ENCODE results near the gene ZMYND15. TPM values are rescaled to one million over a fixed set of nuclear protein-coding genes. Genes with fewer than 3 reads are reported as not detected.

Gene ZMYND15
- total and polyA plus RNA-seq, 2 of the 13 experiments (the other 11 are each of a cell fraction or from before 2014, with no cell fraction given), result 0.24 to 2.7 TPM

- no peak for TF ChIP-seq ZNF280B (CRISPR knock-in tag; IDR thresholded peaks at IDR 0.05; ENCODE audit: borderline replicate concordance)
- no peak for TF ChIP-seq IKZF4 (CRISPR knock-in tag; IDR thresholded peaks at IDR 0.05; ENCODE audit: borderline replicate concordance, low read depth, not compliant biosample characterization)
Measured at GRCh38 chr17:4766723-4767122, 27.1 kb downstream of the ZMYND15 start (continued).

GRCh38 chr17:4768298-4768697, 28.7 kb downstream of the ZMYND15 start:
- Histone ChIP-seq H3K27ac (ENCODE audit: extremely low read length, insufficient read depth, low read length) (peak overlapping the region; percentile 20), H3K4me3 (replicated peaks in 1 of 3; ENCODE audit: insufficient read depth in 1 of 3, low read depth in 2 of 3, low read length in 3 of 3) (no peak overlapping the region), H3K4me1 (ENCODE audit: insufficient read depth, low read length) (peaks cover 51% of the 10 kb centered on the region), H3K9ac (ENCODE audit: insufficient read depth, low read depth, low read length) (no peak overlapping the region), H3K4me2 (ENCODE audit: low read depth, low read length) (no peak overlapping the region), H3K36me3 (replicated peaks in 1 of 2; ENCODE audit: control insufficient read depth in 1 of 2, insufficient read depth in 2 of 2, low read length in 2 of 2) (no peaks in the 10 kb centered on the region; a peak in 1 of 5 replicates), H3K27me3 (ENCODE audit: control insufficient read depth in 1 of 2, insufficient read depth in 2 of 2, low read length in 2 of 2) (no peaks in the 10 kb centered on the region; a peak in 1 of 5 replicates), H4K20me1 (ENCODE audit: insufficient read depth, low read length) (no peaks in the 10 kb centered on the region), H2AFZ (ENCODE audit: low read length) (peak overlapping the region; percentile 22), H3K79me2 (ENCODE audit: insufficient read depth, low read length) (peaks cover 20% of the 10 kb centered on the region), H3K9me3 (ENCODE audit: low read length) (no peaks in the 10 kb centered on the region)
- FAIRE-seq (no peak), ATAC-seq (no peak), DNase-seq (ENCODE audit: low spot score) (no peak)
- no TSS peak for BruUV-seq (replicated peaks)
- 82% methylated on average over 6 of the region's 6 CpGs for WGBS (ENCODE audit: low lambda C conversion rate)
- in situ Hi-C loops (cut with HindIII; ENCODE audit: extremely low pct_ligation_motif_present, low pct_unique_long_range_greater_than_20kb), result no loop called here
- intact Hi-C loops (cut with micrococcal nuclease; ENCODE audit: unreplicated experiment), result no loop called here
- CTCF ChIA-PET (ENCODE audit: low intra/inter-chr PET ratio, low total read pairs), result no interaction called here
- POLR2A ChIA-PET, result no interaction called here
- TF ChIP-seq SNAPC5 (CRISPR knock-in tag; IDR thresholded peaks at IDR 0.05; ENCODE audit: borderline replicate concordance), result no peak
- TF ChIP-seq BRF2 (CRISPR knock-in tag; IDR thresholded peaks at IDR 0.05), result no peak
- TF ChIP-seq TAF15 (IDR thresholded peaks at IDR 0.05; ENCODE audit: low read depth, low read length, poor library complexity, severe bottlenecking), result no peak
- no peak for TF ChIP-seq ZNF652 (CRISPR knock-in tag; IDR thresholded peaks at IDR 0.05; ENCODE audit: borderline replicate concordance, low read depth)
- no peak for TF ChIP-seq ZBTB39 (CRISPR knock-in tag; IDR thresholded peaks at IDR 0.05)
- no peak for TF ChIP-seq RORA (CRISPR knock-in tag; IDR thresholded peaks at IDR 0.05)
- no peak for TF ChIP-seq ZNF30 (CRISPR knock-in tag; IDR thresholded peaks at IDR 0.05)
- TF ChIP-seq RARA (CRISPR knock-in tag; IDR thresholded peaks at IDR 0.05), result no peak
- TF ChIP-seq GLMP (CRISPR knock-in tag; IDR thresholded peaks at IDR 0.05; ENCODE audit: borderline replicate concordance), result no peak
- TF ChIP-seq ZNF564 (CRISPR knock-in tag; IDR thresholded peaks at IDR 0.05), result no peak
- no peak for TF ChIP-seq ZNF629 (CRISPR knock-in tag; conservative IDR thresholded peaks at IDR 0.05)
